Measurements from ENCODE around the gene TRIO.
"Not testable (repeated sequence)": the region's sequence is repeated elsewhere in the genome, so short reads cannot be mapped to it uniquely, and the experiment has no call there.

DNA sequence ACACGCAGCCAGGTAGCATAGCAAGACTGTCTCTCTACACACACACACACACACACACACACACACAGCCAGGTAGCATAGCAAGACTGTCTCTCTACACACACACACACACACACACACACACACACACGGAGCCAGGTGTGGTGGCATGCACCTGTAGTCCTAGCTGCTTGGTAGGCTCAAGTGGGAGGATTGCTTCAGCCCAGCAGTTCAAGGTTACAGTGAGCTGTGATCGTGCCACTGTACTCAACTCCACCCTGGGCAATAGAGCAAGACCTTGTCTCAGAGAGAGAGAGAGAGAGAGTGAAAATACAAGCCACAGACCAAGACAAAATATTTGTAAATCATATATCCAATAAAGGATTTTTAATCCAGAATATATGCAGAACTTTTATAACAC, 64.3 kb downstream of the TRIO start:
- TF ChIP-seq RARB (CRISPR knock-in tag; IDR thresholded peaks at IDR 0.05); ARNTL (CRISPR knock-in tag; IDR thresholded peaks at IDR 0.05; ENCODE audit: borderline replicate concordance, low read depth); ESRRG (CRISPR knock-in tag; IDR thresholded peaks at IDR 0.05); SNAI2 (CRISPR knock-in tag; IDR thresholded peaks at IDR 0.05); ZFP3 (CRISPR knock-in tag; IDR thresholded peaks at IDR 0.05); ZNF70 (CRISPR knock-in tag; IDR thresholded peaks at IDR 0.05); OSR1 (CRISPR knock-in tag; IDR thresholded peaks at IDR 0.05): not testable (repeated sequence)
- TF ChIP-seq, protein P1, sequence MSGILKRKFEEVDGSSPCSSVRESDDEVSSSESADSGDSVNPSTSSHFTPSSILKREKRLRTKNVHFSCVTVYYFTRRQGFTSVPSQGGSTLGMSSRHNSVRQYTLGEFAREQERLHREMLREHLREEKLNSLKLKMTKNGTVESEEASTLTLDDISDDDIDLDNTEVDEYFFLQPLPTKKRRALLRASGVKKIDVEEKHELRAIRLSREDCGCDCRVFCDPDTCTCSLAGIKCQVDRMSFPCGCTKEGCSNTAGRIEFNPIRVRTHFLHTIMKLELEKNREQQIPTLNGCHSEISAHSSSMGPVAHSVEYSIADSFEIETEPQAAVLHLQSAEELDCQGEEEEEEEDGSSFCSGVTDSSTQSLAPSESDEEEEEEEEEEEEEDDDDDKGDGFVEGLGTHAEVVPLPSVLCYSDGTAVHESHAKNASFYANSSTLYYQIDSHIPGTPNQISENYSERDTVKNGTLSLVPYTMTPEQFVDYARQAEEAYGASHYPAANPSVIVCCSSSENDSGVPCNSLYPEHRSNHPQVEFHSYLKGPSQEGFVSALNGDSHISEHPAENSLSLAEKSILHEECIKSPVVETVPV (CRISPR knock-in tag; IDR thresholded peaks at IDR 0.05): not testable (repeated sequence)
- TF ChIP-seq, protein P2, sequence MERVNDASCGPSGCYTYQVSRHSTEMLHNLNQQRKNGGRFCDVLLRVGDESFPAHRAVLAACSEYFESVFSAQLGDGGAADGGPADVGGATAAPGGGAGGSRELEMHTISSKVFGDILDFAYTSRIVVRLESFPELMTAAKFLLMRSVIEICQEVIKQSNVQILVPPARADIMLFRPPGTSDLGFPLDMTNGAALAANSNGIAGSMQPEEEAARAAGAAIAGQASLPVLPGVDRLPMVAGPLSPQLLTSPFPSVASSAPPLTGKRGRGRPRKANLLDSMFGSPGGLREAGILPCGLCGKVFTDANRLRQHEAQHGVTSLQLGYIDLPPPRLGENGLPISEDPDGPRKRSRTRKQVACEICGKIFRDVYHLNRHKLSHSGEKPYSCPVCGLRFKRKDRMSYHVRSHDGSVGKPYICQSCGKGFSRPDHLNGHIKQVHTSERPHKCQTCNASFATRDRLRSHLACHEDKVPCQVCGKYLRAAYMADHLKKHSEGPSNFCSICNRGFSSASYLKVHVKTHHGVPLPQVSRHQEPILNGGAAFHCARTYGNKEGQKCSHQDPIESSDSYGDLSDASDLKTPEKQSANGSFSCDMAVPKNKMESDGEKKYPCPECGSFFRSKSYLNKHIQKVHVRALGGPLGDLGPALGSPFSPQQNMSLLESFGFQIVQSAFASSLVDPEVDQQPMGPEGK (CRISPR knock-in tag; IDR thresholded peaks at IDR 0.05; ENCODE audit: borderline replicate concordance): not testable (repeated sequence)
- TF ChIP-seq, protein P3, sequence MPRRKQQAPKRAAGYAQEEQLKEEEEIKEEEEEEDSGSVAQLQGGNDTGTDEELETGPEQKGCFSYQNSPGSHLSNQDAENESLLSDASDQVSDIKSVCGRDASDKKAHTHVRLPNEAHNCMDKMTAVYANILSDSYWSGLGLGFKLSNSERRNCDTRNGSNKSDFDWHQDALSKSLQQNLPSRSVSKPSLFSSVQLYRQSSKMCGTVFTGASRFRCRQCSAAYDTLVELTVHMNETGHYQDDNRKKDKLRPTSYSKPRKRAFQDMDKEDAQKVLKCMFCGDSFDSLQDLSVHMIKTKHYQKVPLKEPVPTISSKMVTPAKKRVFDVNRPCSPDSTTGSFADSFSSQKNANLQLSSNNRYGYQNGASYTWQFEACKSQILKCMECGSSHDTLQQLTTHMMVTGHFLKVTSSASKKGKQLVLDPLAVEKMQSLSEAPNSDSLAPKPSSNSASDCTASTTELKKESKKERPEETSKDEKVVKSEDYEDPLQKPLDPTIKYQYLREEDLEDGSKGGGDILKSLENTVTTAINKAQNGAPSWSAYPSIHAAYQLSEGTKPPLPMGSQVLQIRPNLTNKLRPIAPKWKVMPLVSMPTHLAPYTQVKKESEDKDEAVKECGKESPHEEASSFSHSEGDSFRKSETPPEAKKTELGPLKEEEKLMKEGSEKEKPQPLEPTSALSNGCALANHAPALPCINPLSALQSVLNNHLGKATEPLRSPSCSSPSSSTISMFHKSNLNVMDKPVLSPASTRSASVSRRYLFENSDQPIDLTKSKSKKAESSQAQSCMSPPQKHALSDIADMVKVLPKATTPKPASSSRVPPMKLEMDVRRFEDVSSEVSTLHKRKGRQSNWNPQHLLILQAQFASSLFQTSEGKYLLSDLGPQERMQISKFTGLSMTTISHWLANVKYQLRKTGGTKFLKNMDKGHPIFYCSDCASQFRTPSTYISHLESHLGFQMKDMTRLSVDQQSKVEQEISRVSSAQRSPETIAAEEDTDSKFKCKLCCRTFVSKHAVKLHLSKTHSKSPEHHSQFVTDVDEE (CRISPR knock-in tag; IDR thresholded peaks at IDR 0.05): not testable (repeated sequence)
